ENCODE results near the gene PDE4B. TPM values are rescaled to one million over a fixed set of nuclear protein-coding genes. Genes with fewer than 3 reads are reported as not detected.

PDE4B gene
- total and polyA plus RNA-seq, 10 of the 15 experiments (the other 5 are each of a cell fraction or from before 2014, with no cell fraction given), result 3.0 to 13.2 (median 5.7) TPM

DNA sequence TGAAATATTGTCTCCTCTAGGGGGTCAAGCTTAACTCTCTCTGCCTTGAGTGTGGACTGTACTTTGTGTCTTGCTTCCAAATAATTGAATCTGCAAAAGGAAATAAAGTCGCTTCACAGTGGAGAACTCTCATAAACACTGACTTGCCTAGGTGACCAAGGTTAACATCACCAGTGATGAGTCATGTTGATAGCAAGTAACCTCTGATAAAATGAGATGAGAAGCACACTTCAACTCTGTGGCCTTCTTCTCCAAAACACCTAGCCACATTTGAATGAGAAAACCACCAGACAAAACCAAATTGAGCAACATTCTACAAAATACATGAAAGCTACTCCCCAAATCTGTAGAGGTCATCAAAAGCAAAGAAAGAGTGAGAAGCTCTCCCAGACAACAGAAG, 37.6 kb downstream of the PDE4B start (continued):
- TF ChIP-seq, protein P1, sequence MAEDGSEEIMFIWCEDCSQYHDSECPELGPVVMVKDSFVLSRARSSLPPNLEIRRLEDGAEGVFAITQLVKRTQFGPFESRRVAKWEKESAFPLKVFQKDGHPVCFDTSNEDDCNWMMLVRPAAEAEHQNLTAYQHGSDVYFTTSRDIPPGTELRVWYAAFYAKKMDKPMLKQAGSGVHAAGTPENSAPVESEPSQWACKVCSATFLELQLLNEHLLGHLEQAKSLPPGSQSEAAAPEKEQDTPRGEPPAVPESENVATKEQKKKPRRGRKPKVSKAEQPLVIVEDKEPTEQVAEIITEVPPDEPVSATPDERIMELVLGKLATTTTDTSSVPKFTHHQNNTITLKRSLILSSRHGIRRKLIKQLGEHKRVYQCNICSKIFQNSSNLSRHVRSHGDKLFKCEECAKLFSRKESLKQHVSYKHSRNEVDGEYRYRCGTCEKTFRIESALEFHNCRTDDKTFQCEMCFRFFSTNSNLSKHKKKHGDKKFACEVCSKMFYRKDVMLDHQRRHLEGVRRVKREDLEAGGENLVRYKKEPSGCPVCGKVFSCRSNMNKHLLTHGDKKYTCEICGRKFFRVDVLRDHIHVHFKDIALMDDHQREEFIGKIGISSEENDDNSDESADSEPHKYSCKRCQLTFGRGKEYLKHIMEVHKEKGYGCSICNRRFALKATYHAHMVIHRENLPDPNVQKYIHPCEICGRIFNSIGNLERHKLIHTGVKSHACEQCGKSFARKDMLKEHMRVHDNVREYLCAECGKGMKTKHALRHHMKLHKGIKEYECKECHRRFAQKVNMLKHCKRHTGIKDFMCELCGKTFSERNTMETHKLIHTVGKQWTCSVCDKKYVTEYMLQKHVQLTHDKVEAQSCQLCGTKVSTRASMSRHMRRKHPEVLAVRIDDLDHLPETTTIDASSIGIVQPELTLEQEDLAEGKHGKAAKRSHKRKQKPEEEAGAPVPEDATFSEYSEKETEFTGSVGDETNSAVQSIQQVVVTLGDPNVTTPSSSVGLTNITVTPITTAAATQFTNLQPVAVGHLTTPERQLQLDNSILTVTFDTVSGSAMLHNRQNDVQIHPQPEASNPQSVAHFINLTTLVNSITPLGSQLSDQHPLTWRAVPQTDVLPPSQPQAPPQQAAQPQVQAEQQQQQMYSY (CRISPR knock-in tag; IDR thresholded peaks at IDR 0.05), result no peak
- no peak for TF ChIP-seq NRF1 (conservative IDR thresholded peaks at IDR 0.05; ENCODE audit: low read depth, low read length)
- TF ChIP-seq, protein P2, sequence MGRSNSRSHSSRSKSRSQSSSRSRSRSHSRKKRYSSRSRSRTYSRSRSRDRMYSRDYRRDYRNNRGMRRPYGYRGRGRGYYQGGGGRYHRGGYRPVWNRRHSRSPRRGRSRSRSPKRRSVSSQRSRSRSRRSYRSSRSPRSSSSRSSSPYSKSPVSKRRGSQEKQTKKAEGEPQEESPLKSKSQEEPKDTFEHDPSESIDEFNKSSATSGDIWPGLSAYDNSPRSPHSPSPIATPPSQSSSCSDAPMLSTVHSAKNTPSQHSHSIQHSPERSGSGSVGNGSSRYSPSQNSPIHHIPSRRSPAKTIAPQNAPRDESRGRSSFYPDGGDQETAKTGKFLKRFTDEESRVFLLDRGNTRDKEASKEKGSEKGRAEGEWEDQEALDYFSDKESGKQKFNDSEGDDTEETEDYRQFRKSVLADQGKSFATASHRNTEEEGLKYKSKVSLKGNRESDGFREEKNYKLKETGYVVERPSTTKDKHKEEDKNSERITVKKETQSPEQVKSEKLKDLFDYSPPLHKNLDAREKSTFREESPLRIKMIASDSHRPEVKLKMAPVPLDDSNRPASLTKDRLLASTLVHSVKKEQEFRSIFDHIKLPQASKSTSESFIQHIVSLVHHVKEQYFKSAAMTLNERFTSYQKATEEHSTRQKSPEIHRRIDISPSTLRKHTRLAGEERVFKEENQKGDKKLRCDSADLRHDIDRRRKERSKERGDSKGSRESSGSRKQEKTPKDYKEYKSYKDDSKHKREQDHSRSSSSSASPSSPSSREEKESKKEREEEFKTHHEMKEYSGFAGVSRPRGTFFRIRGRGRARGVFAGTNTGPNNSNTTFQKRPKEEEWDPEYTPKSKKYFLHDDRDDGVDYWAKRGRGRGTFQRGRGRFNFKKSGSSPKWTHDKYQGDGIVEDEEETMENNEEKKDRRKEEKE (IDR thresholded peaks at IDR 0.05), result no peak
- no peak for TF ChIP-seq KAT2A (conservative IDR thresholded peaks at IDR 0.05; ENCODE audit: control insufficient read depth, low read depth, low read length)
- TF ChIP-seq DPF2 (IDR thresholded peaks at IDR 0.05), result no peak
- no peak for TF ChIP-seq MTA3 (IDR thresholded peaks at IDR 0.05; ENCODE audit: borderline replicate concordance, low read length)
- TF ChIP-seq BCL11A (IDR thresholded peaks at IDR 0.05; ENCODE audit: low read depth, low read length), result no peak
- no peak for TF ChIP-seq ESRRA (IDR thresholded peaks at IDR 0.05; ENCODE audit: low read length)

All from GM12878 (cell line).